ENCODE results near the gene VILL. TPM values are rescaled to one million over a fixed set of nuclear protein-coding genes. Genes with fewer than 3 reads are reported as not detected.

Gene VILL
- total and polyA plus RNA-seq, 2 donors (not counting 3 experiments of a cell fraction or from before 2014, with no cell fraction given): 9.0 to 10.0 TPM

DNA sequence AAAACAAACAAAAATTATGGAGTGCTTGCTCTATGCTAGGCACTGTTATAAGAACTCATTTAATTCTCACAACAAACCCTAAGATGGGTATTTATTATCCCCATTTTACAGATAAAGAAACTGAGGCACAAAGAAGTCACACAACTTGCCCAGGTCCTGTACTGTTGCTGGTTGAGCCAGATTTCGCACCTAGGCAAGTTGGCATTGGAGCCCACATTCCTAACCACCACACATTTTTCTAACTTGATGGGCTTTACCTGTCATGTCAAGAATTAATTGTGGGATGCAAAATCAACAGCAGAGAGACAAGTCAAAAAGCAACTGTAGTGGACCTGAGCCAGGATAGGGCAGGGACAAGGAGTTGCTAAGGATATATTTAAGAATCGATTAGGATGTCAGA, 47.9 kb upstream of the VILL start:
- Histone ChIP-seq H2AFZ (ENCODE audit: low read depth, low read length) (no peak overlapping the region), H3K36me3 (ENCODE audit: control insufficient read depth in 2 of 2, extremely low read depth in 1 of 2, insufficient read depth in 2 of 2, low read length in 2 of 2) (no peaks in the 10 kb centered on the region), H3K27ac (ENCODE audit: insufficient read depth, low read depth, low read length) (no peak overlapping the region), H3K27me3 (ENCODE audit: control insufficient read depth in 2 of 2, insufficient read depth in 2 of 2, low read length in 2 of 2) (no peaks in the 10 kb centered on the region), H3K4me2 (ENCODE audit: insufficient read depth, low read length) (no peak overlapping the region), H3K9ac (replicated peaks; ENCODE audit: extremely low read depth, insufficient read depth, low read length) (no peak overlapping the region), H3K9me3 (replicated peaks; ENCODE audit: control insufficient read depth, insufficient read depth, low read length) (no peaks in the 10 kb centered on the region), H3K9me1 (replicated peaks; ENCODE audit: control insufficient read depth, extremely low read depth, insufficient read depth, low read length) (no peaks in the 10 kb centered on the region), H3K79me2 (ENCODE audit: control insufficient read depth, insufficient read depth, low read length) (no peaks in the 10 kb centered on the region), H3K4me1 (ENCODE audit: control insufficient read depth, extremely low read depth, insufficient read depth, low read length) (peaks cover 27% of the 10 kb centered on the region), H4K20me1 (replicated peaks; ENCODE audit: control insufficient read depth, extremely low read depth, insufficient read depth, low read length) (no peaks in the 10 kb centered on the region), H3K4me3 (replicated peaks in 1 of 3; ENCODE audit: insufficient read depth in 1 of 3, low read depth in 1 of 3, low read length in 3 of 3) (no peak overlapping the region)
- no peak for TF ChIP-seq MYC (IDR thresholded peaks at IDR 0.05; ENCODE audit: low read depth, low read length)
- TF ChIP-seq GATA2 (IDR thresholded peaks at IDR 0.05; ENCODE audit: insufficient read depth, insufficient read length, low read depth, low read length): no peak
- TF ChIP-seq, protein P1, sequence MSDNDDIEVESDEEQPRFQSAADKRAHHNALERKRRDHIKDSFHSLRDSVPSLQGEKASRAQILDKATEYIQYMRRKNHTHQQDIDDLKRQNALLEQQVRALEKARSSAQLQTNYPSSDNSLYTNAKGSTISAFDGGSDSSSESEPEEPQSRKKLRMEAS (IDR thresholded peaks at IDR 0.05; ENCODE audit: insufficient read depth, insufficient read length): no peak
- no peak for TF ChIP-seq EZH2 (IDR thresholded peaks at IDR 0.05; ENCODE audit: borderline replicate concordance, low read depth, low read length, severe bottlenecking)
- no peak for TF ChIP-seq POLR2A (IDR thresholded peaks at IDR 0.05; ENCODE audit: low read depth, low read length)
- no peak for TF ChIP-seq CTCF (IDR thresholded peaks at IDR 0.05; ENCODE audit: extremely low read depth in 1 of 2, insufficient read depth in 1 of 2, low read depth in 1 of 2, low read length in 2 of 2)
- TF ChIP-seq JUN (IDR thresholded peaks at IDR 0.05; ENCODE audit: borderline replicate concordance, insufficient read depth, insufficient read length, low read depth): no peak
- TF ChIP-seq FOS (IDR thresholded peaks at IDR 0.05; ENCODE audit: borderline replicate concordance, insufficient read depth, low read length): no peak
- no peak for TF ChIP-seq POLR2AphosphoS5 (IDR thresholded peaks at IDR 0.05; ENCODE audit: insufficient read depth, low read depth, low read length)
- DNase-seq (ENCODE audit: low read depth, low spot score) (no peak), FAIRE-seq (no peak)
- intact Hi-C loops (cut with micrococcal nuclease): no loop called here
- dilution Hi-C loops (cut with MboI; ENCODE audit: extremely low pct_ligation_motif_present, low sequenced_read_pairs): no loop called here
- ChIA-PET CTCF (interaction anchor here (1.0 to 2.6 kb wide), 4 partner anchors 17 to 87 kb away, joined by 4 to 8 read pairs (median 8); no protein-coding TSS in a partner anchor), POLR2A (no interaction called here)
- BruUV-seq (replicated peaks): no TSS peak
